Stimulated activated CD4-positive, alpha-beta T cell treated with anti-CD3 and anti-CD28 coated beads, Interleukin-4, amount 100 ng/mL, for 48 hours (primary cell): Measurements from ENCODE around the gene HSPB8.

ENCODE experiments used
- DNase-seq, 2 donors: peaks; one replicate each; pipeline ENCODE4 v3.0.0-alpha.2; 2020; ENCODE audit warnings: low read depth in 2 of 2

HSPB8 gene

GRCh38 chr12:119171291-119171690 is 7.4 kb upstream of the HSPB8 start:
- no peak for DNase-seq

- no peak for DNase-seq
Measured at GRCh38 chr12:119171691-119172425, 6.9 kb upstream of the HSPB8 start.

DNA sequence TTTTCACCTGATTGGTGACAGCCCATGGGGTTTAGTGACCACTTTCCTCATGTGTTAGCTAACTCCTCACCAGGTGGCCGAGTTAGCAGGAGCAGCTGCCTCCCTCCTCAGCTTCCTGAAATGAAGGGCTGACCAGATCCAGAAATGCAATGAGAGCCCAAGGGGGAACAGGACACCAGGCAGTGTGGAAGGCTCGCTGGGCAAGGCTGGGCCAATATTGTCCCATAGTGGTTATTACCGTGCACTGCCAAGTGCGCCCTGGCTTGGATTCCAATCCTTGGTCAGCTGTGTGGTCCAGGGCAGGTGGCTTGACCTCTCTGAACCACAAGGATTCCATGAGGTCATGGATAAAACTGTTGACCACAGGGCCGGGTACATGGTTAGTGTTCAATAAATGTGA is 3.6 kb upstream of the HSPB8 start:
- DNase-seq, result no peak

DNA sequence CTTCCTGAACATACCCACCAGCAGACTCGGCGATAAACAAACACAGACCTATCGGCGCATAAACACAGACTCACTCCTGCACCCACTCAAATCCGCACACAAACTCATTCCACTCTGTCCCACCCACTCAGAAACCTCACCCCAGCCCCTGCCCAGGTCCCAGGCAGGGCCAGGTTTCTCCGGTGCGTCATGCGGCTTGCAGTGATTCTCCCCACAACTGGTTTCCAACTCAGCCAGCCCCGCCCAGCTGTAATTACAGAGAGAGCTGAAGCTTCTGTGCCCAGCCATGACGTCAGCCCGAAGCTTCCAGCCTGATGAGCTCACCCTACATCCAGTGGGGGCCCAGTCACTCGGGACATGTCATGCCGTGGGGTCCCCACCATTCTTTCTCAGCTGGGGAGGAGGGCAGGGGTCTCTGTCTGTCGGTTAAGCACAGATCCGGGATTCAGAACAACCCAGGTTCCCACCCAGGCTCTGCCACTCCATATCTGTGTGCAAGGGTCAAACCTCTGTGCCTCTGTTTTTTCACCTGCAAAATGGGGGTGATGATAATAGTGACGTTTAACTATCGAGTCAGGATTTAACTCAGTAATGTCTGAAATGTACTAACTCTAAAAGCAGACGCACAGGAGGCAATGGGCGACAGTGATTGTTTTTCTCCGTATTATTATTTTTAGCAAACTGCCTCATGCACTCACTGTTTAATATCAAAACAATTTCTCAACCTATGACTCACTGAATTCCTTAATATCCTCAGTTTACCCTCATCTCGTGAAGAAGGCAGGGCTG is 2.3 kb upstream of the HSPB8 start:
- no peak for DNase-seq

DNA sequence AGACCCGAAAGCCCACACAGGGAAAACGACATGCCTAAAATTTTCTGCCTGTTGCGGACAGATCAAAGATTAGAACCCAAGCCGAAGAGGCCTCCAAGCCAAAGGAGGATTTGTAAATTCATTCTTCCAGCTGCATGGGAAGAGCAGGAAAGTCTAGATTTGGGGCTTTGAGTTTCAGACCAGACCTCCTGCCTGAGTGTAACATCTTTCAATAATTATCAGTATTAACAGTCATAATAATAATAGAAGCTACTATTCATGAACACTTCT is 1.7 kb upstream of the HSPB8 start:
- no peak for DNase-seq

DNA sequence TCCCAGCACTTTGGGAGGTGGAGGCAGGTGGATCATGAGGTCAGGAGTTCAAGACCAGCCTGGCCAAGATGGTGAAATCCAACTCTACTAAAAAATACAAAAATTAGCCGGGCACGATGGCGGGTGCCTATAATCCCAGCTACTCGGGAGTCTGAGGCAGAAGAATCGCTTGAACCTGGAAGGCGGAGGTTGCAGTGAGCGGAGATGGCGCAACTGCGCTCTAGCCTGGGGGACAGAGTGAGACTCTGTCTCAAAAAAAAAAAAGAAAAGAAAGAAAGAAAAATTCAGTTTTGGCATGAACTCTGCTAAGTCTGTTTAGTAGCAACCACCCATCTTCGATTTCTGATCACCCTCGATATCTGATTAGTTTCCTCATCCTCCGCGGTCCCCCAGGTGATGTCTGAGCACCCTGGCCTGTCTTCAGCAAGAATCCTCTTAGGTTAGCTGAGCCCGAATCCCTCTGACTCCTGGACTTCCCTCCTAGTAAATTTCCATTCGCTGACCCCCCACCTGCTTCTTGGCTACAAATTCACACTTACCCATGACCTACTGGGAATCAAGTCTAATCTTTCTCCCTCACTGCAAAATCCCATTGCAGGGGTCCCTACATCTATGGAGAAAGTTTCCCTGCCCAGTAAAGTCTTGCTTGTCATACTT is 879 bp upstream of the HSPB8 start:
- DNase-seq, result no peak

GRCh38 chr12:119179335-119180021 is 747 bp downstream of the HSPB8 start:
- DNase-seq, result no peak

DNA sequence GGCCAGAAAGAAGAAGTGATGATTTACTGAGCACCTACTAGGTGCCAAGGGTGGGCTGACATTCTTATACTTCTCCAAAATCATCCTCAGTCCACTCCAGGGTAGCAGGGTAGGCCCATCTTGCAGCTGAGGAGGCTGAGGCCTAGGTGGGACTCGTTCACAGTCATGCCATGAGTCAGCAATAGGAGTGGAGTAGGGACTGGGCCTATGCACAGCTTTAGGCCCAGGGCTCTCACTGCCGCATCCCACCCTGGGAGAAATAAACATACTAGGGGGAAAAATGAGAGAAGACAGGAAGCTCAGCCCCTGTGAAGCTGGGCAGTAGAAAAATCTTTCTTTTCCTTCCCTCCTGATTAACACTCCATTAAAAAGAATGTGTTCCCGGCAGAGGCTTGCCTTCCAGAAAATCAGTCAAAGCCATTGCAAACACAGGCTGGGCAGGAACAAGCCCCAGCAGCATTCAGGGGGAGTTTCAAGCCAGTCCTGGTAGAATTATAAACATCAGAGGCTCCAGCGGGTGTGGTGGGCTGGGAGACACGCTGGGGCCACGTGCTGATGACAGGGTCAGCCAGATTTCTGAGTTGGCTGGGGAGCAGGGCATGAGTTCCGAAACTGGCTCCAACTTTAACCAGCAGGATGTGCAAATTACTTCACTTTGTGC is 1.8 kb downstream of the HSPB8 start:
- DNase-seq, result no peak

GRCh38 chr12:119181202-119181601 is 2.5 kb downstream of the HSPB8 start:
- no peak for DNase-seq

GRCh38 chr12:119181944-119182343 is 3.2 kb downstream of the HSPB8 start:
- no peak for DNase-seq

DNA sequence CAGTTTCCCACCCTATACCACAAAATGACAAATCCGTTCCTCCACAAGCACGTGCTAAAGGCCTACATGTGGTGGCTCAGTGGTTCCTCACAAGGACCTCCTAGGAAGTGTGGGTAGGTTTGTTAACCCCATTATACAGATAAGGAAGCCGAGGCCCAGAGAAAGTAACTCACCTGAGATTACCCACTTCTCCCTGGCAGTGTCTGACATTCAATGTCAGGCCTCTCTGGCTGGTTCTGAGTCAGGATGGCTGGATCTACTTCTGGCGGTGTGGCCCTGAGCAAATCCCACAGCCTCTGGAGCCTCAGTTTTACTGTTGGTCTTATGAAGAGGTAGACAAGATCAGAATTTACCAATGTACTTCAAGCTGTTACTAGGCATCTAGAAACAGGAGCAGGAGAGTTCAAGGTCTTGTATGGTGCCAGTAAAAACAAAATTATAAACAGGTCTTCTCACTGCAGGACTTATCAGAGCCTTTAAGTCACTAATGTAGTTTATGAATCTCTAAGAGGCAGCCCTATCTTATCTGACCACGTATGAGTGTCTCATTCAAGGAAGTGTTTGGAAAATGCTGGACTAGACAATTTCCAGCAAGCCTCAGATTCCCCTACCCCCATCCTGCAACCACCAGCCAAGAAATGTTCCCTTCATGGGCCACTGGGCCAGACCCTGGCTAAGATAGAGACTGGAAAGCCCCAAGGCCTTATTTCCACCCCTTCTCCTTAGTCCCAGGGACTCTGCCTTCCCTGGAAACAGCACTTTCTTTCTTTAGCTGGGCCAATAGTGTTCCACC is 4.2 kb downstream of the HSPB8 start:
- no peak for DNase-seq

DNA sequence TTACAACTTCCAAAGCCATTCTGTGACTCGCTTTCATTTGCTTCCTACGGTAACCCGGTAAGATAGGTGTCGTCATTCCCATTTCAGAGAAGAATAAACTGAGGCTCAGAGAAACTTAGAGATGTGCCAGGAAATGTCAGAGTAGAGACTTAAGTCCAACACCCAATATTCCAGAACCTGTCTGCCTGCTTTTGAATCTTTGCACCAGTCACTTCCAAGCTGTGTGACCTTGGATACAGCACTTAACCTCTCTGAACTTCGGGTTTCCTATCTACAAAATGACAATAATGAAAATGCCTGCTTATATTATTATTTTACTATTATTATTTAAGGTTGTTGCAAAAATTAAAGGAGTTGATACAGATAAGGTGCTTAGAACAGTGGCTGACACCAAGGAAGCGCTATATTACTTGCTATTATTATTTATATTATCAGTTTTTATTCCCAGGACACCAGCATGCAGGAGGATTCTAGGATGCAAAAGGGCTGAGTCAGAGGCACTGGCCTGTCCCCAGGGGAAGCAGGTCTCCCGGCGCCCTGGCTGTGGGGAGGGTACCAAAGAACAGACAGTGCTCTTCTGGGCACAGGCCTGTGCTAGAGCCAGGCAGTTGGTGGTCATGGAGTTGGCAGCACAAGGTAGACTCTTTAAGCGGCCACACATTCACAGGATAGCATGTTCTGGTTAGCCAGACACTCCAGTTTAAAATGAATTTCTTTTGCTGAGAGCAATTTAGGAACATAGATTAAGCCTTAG is 5.4 kb downstream of the HSPB8 start:
- no peak for DNase-seq

DNA sequence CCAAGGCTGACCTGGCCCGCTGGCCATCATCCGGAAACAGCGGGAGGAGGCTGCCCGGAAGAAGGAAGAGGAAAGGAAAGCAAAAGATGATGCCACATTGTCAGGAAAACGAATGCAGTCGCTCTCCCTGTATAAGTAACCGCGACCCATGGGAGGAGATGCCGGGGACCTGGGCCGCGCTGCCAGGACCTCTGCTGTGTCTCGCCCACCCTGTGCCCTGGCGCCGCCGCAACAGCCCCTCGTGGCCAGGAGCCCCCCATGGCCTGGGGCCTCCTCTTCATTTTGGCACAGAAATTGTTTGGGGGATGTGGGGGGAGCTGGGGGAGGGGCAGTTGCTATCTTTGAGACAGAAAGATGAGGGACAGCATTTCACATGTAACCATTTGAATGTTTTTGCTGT is 16.5 kb downstream of the HSPB8 start:
- no peak for DNase-seq

DNA sequence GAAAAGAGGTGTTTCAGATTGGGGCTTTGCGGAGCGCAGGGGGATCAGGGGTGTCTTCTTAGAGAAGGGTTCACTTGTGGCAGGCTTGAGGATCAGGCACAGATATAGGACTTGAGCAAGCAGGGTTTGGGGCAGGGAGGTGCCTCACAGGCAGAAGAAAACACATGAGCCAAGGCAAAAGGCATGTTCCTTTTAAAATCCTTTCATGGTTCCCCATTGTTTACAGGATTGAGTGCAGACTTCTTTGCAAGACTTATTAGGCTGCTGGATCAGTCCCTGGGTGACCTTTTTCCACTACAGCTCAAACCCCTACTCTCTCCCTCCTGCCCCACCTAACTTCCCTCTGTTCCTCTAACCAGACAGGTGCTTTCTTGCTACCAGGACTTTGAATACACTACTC is 19.7 kb downstream of the HSPB8 start:
- no peak for DNase-seq

GRCh38 chr12:119200601-119201000 is 21.9 kb downstream of the HSPB8 start:
- no peak for DNase-seq

DNA sequence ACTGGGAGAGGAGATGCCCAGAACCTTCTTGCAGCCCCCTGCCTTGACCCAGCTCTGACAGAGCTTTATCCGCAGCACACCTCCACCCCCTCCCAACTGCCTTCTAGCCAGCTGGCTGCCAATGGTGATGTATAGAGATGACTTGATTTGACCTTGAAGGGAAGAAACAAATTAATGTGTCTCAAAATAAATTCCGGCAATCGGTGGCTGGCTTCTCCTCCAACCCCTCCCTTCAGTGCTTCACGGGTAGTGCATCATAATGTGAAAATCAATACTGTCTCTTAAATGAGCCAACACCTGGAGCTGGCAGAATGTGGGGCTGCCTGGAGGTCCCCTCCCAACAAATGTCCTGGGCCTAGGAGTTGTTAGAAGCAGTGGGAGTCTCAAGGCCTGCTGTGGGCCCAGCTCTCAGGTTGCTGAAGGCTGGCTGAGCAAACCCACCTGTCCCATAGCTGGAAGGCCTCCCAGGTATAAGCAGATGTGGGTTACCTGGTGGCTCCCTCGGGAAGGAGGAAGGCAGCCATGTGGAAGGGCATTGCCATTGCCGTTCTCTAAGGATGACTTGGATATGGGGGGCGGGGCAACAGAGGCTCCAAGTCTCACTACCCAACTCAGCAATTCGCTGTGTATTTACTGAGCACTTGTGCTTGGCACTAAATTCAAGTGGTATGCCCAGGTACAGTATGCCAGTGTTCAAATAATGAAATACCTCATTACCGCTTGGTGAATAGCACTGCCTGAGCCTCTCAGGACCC is 23.2 kb downstream of the HSPB8 start:
- no peak for DNase-seq

DNA sequence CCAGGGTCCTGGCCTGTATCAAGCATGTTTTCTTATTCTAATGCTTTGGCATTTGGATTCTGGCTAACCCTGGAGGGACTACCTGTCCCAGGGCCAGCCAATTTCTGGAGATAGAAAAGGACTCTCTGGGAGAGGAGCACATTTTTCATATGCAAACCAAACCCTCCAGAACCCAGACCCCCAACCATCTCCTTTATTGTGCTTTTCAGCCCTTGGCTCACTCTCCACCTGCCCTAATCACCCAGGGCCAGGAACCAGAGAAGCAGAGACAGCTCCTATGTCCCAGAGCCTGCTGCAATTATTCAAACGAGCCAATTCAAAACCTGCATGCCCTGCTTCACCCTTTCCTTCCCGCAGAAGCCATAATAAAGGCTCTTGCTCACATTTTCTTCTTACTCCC is 23.8 kb downstream of the HSPB8 start:
- no peak for DNase-seq

DNA sequence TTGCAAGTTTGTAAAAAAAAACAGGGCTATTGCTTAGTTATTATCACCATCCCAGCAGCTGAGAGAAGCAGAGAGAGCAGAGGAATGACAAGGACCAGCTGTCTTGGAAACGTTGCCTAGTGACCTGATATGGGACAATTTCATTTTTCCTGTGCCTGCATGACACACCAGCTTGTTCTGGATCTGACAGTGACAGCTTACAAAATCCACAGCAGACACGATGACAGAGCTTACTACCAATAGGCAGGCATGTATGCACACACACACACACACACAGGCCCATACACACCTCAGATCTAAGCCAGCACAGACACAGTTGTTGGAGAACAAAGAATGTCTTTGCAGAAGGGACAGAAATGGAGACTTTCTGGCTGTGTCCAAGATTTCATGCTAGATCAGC is 25.4 kb downstream of the HSPB8 start:
- DNase-seq, result no peak

- DNase-seq, result no peak
Measured at GRCh38 chr12:119204671-119205285, 26.0 kb downstream of the HSPB8 start.
